Breast epithelium (tissue), 4 donors: ENCODE data around the gene TMEM171. TPM values are rescaled to one million over a fixed set of nuclear protein-coding genes. Genes with fewer than 3 reads are reported as not detected.

Experiments
- DNase-seq, 2 donors: peaks; one replicate each; pipeline ENCODE4 v3.0.0-alpha.2; 2019; ENCODE audit warnings: low spot score in 2 of 2
- H3K27ac ChIP-seq, 2 donors: fragments of 200-600 bp; sonication (generic) in 1 of 2; one replicate each; pipeline ENCODE4 v1.5.1; 2016 to 2019; ENCODE audit warnings: mild to moderate bottlenecking in 1 of 2
- H3K27me3 ChIP-seq, 2 donors: fragments of 200-600 bp; sonication (generic) in 1 of 2; one replicate each; pipeline versions ENCODE4 v1.5.1 to v1.6.0; 2017 to 2019; ENCODE audit warnings: control low read depth in 1 of 2, mild to moderate bottlenecking in 1 of 2
- H3K36me3 ChIP-seq: fragments of 200-600 bp; one replicate; pipeline ENCODE4 v1.5.1; 2019
- H3K4me1 ChIP-seq, 2 donors: fragments of 200-600 bp; sonication (generic); one replicate each; pipeline ENCODE4 v1.5.1; 2016 to 2019; ENCODE audit warnings: control low read depth in 1 of 2
- H3K4me3 ChIP-seq, 3 donors: fragments of 200-600 bp; sonication (generic); 1 replicate in 2 of 3; 2 replicates in 1 of 3; pipeline ENCODE4 v1.5.1; 2016 to 2019; ENCODE audit warnings: mild to moderate bottlenecking in 3 of 3, moderate library complexity in 2 of 3
- H3K9me3 ChIP-seq, 2 donors: fragments of 200-600 bp; sonication (generic) in 1 of 2; one replicate each; pipeline ENCODE4 v1.5.1; 2016 to 2019; ENCODE audit warnings: control low read depth in 1 of 2
- POLR2A ChIP-seq: fragments of 450-650 bp; IDR thresholded peaks from one replicate; pipeline ENCODE4 v1.6.1; 2016; ENCODE audit warnings: antibody characterized with exemption, mild to moderate bottlenecking, moderate library complexity
- POLR2AphosphoS5 ChIP-seq, 3 donors: sonication (generic); formaldehyde crosslinking; IDR thresholded peaks; one replicate each; pipeline ENCODE4 v1.6.1; 2017; ENCODE audit warnings: antibody characterized with exemption in 3 of 3
- intact Hi-C: fragments of 100-400 bp; cut with DNase I; formaldehyde crosslinking; loops from one replicate; pipeline ENCODE4 v1.15.1; 2023; ENCODE audit warnings: low total_unique reads
- total RNA-seq, 3 donors: library from RNA; depleted of rRNA; stranded (reverse); fragments of >200 nt; gene quantifications; one replicate each; pipeline ENCODE4 v1.1.0, GENCODE V29; 2016
- TF ChIP-seq, protein P1 (sequence below), 3 donors: fragments of 450-650 bp; IDR thresholded peaks; one replicate each; pipeline ENCODE4 v1.5.1; 2016 to 2017; ENCODE audit warnings: antibody characterized with exemption in 3 of 3, mild to moderate bottlenecking in 3 of 3, moderate library complexity in 3 of 3

TMEM171 gene
- total RNA-seq, 3 donors from 2014 or later: 0.64 TPM; not detected in 2

DNA sequence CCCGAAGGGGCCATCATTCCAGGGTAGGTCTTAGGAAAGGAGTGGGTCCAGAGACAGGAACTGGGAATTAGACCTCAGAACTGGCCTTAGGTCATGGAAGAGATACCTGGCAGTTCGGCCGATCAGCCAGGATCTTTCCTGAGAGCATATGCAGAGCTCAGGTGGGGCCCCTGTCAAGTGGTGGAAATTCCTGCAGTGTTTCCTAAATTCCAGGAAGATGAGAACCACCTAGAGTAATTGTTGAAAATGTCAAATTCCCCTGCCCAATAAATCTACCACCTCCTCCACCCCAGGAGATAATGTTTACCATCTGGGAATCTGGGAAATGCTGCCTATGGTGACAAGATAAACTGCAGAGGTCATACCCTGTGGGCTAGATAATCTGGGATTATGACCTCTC is 14.6 kb downstream of the TMEM171 start:
- H3K27ac ChIP-seq: no peak overlapping the region
- no peak for DNase-seq
- no peak overlapping the region for H3K4me3 ChIP-seq
- no peak for TF ChIP-seq POLR2A
- no peaks in the 10 kb centered on the region for H3K9me3 ChIP-seq
- peaks cover 0 to 7% of the 10 kb centered on the region in 2 donors for H3K27me3 ChIP-seq
- intact Hi-C loops: no loop called here
- H3K4me1 ChIP-seq: no peaks in the 10 kb centered on the region
- H3K36me3 ChIP-seq: no peaks in the 10 kb centered on the region

DNA sequence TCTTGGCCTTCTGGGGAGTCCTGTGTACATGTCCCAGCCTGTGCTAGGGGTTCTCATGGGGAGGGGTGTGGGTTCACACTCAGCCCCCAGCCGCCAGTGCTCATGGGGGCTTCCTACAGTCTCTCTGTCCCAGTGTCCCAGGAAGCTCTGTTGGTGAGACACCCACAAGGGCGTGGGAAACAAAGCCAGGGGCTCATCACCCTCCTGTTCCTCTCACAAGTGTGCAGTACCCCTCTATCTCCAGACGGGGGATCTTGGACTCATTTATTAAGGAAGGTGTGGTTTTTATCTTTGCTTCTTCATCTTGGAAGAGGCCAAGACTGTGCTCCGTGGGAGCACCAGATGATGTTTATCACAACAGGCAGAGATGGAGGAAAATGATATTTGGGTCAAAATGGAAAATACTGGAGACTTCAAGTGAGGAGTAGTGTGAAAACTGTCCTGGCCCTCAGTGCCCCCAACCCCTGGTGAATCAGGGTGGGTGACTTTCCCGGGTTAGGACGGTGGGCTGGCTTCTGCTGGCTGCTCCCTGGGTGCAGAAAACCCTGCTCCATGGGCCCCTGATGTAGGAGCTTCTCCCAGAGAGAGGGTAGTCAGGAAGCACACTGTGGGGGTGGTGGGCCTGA is 15.2 kb downstream of the TMEM171 start:
- DNase-seq: no peak

DNA sequence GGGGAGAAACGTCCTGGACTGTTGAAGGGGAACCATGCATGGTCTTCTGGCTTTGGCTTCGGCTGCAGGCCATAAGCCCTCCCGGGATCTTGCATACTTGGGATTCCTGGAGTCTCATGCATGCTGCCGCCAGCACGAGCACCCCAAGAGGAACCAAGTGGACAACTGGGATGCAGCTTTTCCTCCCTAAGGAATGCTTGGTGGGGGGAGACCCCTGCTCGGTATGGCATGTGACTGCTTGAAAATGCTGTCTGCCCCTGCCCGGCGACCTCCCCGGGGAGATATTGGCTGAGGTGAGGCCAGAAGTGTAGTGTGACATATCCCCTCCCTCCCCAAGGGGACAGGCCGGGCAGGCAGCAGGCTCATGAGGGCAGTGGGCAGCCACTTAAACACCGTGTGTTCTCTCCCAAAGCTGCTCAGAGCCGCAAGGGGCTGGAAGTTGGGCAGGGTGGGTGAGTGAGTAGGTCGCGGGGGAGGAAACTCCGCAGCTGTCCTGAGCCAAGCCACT is 15.7 kb downstream of the TMEM171 start:
- intact Hi-C loops: no loop called here
- Histone ChIP-seq H3K9me3 (no peaks in the 10 kb centered on the region), H3K4me1 (no peaks in the 10 kb centered on the region), H3K27me3 (peaks cover 0 to 7% of the 10 kb centered on the region in 2 donors), H3K36me3 (no peaks in the 10 kb centered on the region), H3K27ac (no peak overlapping the region), H3K4me3 (no peak overlapping the region)
- DNase-seq: no peak
- TF ChIP-seq POLR2AphosphoS5 (IDR thresholded peaks at IDR 0.05) (no peak), POLR2A (no peak)
- TF ChIP-seq, protein P1, sequence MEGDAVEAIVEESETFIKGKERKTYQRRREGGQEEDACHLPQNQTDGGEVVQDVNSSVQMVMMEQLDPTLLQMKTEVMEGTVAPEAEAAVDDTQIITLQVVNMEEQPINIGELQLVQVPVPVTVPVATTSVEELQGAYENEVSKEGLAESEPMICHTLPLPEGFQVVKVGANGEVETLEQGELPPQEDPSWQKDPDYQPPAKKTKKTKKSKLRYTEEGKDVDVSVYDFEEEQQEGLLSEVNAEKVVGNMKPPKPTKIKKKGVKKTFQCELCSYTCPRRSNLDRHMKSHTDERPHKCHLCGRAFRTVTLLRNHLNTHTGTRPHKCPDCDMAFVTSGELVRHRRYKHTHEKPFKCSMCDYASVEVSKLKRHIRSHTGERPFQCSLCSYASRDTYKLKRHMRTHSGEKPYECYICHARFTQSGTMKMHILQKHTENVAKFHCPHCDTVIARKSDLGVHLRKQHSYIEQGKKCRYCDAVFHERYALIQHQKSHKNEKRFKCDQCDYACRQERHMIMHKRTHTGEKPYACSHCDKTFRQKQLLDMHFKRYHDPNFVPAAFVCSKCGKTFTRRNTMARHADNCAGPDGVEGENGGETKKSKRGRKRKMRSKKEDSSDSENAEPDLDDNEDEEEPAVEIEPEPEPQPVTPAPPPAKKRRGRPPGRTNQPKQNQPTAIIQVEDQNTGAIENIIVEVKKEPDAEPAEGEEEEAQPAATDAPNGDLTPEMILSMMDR (IDR thresholded peaks at IDR 0.05): no peak

More for the DNA sequence above, 15.2 kb downstream of the TMEM171 start:
- no peaks in the 10 kb centered on the region for H3K9me3 ChIP-seq
- H3K36me3 ChIP-seq: no peaks in the 10 kb centered on the region
- peaks cover 0 to 7% of the 10 kb centered on the region in 2 donors for H3K27me3 ChIP-seq
- H3K27ac ChIP-seq: no peak overlapping the region
- no peak overlapping the region for H3K4me3 ChIP-seq
- intact Hi-C loops: no loop called here
- H3K4me1 ChIP-seq: no peaks in the 10 kb centered on the region
- no peak for TF ChIP-seq POLR2AphosphoS5 (IDR thresholded peaks at IDR 0.05)

DNA sequence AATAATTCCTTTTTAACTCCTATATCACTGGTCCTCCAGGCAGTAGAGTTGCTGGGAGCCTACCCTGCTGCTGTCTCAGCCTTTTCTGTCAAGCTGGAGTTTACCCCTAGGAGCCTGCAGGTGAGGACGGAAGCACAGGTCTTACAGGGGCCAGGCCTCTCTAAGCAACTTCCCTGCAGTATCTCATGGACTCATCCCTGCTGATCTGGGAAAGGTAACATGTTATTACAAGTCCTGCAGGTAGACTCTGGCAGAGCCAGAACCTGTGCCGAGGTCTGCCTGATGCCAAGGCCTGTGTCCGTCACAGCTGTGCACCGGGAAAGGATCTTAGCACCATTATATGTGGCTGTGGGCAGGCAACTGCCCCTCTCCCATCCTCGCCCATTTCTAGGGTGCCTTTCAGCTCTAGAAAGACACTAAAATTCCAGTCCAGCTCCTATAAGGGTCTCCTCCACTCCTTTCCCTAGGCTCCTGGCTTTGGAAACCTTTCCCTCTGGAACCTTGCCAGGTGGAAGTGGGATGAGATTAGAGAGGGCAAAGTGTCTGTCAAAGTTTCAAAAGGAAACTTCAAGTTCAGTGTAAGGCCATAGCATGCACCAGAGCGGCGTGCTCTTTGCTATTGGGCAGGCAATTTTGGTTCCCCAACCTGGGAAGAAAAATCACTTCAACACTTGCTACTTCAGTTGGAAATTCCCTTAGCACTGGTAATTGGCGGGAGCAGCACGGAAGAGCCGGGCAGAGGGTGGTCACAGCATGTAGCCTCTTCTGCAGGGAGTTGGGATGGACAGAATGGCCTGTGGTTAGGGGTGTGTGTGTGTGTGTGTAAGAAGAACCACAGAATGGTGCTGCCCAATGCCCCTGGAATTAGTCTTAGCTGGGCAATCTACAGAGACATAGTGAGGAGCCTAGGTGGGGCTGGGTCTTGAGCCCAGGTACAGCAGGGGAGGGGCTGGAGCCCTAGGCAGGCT is 17.5 kb downstream of the TMEM171 start:
- intact Hi-C loops: no loop called here
- H3K27me3 ChIP-seq: peaks cover 0 to 7% of the 10 kb centered on the region in 2 donors
- no peak for DNase-seq
- TF ChIP-seq POLR2AphosphoS5 (IDR thresholded peaks at IDR 0.05) (no peak), POLR2A (no peak)
- TF ChIP-seq, protein P1 (IDR thresholded peaks at IDR 0.05): no peak
- no peak overlapping the region for H3K27ac ChIP-seq
- H3K4me1 ChIP-seq: no peaks in the 10 kb centered on the region
- H3K36me3 ChIP-seq: no peaks in the 10 kb centered on the region
- H3K4me3 ChIP-seq: no peak overlapping the region
- H3K9me3 ChIP-seq: no peaks in the 10 kb centered on the region

DNA sequence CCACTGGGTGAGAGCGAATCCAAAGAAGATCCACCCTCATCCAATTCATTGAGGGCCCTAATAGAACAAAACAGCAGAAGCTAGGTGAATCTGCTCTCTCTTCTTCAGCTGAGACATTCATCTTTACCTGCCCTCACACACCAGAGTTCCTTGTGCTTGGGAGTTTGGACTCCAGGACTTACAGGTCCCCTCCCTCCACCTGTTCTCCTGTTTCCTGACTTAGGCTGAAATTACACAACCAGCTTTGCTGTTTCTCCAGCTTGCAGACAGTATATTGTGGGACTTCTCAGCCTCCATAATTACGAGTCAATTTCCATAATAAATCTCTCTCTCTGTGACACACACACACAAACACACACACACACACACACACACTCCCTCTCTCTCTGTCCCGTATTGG is 19.1 kb downstream of the TMEM171 start:
- Histone ChIP-seq H3K4me3 (no peak overlapping the region), H3K27ac (no peak overlapping the region), H3K9me3 (no peaks in the 10 kb centered on the region), H3K36me3 (no peaks in the 10 kb centered on the region), H3K27me3 (peaks cover 0 to 7% of the 10 kb centered on the region in 2 donors), H3K4me1 (no peaks in the 10 kb centered on the region)
- TF ChIP-seq, protein P1 (IDR thresholded peaks at IDR 0.05): no peak
- TF ChIP-seq POLR2A (no peak), POLR2AphosphoS5 (IDR thresholded peaks at IDR 0.05) (no peak)
- DNase-seq: no peak
- intact Hi-C loops: no loop called here

DNA sequence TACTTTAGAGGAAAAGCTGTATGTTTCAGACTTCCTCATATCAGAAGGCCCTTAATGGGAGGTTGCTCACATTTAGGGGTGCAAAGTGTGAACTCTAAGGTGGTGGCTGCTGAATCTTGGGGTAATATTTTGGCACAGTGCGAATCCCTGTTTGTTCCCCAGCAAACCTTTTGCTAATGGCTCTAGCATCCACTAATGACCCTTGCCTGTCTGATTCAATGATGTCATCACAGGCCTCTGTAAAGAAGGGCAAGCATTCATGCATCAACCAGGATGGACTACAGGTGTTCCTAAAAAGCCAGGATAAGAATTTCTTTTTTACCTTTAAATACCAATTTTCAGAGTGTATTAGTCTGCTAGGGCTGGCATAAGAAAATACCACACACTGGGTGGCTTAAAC is 20.4 kb downstream of the TMEM171 start:
- TF ChIP-seq POLR2A (no peak), POLR2AphosphoS5 (IDR thresholded peaks at IDR 0.05) (no peak)
- TF ChIP-seq, protein P1 (IDR thresholded peaks at IDR 0.05): no peak
- Histone ChIP-seq H3K4me3 (no peak overlapping the region), H3K27me3 (peaks cover 0 to 7% of the 10 kb centered on the region in 2 donors), H3K36me3 (no peaks in the 10 kb centered on the region), H3K27ac (no peak overlapping the region), H3K4me1 (no peaks in the 10 kb centered on the region), H3K9me3 (no peaks in the 10 kb centered on the region)
- intact Hi-C loops: no loop called here
- no peak for DNase-seq
